B cell (primary cell): Measurements from ENCODE around the gene MPP1.

Source experiments
- EZH2 ChIP-seq: IDR thresholded peaks from 2 replicates; pipeline ENCODE4 v1.6.1; 2012; ENCODE audit warnings: borderline replicate concordance, low read depth, mild to moderate bottlenecking, moderate library complexity, low read length; ENCODE audit not compliant: insufficient read depth, poor library complexity, severe bottlenecking
- TF ChIP-seq, protein P1 (sequence below): fragments of 200-600 bp; IDR thresholded peaks from one replicate; pipeline ENCODE4 v1.8.0; 2022; ENCODE audit warnings: antibody characterized with exemption, mild to moderate bottlenecking

DNA sequence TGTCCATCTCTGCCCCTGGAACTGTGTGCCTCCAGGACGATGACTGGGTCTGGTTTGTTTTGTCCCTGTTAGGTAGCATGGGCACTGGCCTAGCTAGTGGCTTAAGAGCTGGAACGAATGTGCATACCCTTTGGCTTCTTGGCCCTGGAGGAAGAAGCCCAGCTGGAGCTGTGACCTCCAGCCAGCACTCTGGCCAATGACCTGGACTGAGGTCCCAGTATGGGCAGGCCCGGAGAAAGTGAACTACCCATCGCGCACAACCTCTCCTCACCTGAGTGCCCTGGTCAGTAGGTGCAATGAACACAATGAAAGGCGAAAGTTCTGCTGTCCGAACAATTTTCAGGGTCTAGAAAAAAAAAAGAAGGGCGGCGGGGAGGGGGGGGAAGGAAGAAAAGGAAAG lies 24.3 kb downstream of the MPP1 start:
- TF ChIP-seq, protein P1, sequence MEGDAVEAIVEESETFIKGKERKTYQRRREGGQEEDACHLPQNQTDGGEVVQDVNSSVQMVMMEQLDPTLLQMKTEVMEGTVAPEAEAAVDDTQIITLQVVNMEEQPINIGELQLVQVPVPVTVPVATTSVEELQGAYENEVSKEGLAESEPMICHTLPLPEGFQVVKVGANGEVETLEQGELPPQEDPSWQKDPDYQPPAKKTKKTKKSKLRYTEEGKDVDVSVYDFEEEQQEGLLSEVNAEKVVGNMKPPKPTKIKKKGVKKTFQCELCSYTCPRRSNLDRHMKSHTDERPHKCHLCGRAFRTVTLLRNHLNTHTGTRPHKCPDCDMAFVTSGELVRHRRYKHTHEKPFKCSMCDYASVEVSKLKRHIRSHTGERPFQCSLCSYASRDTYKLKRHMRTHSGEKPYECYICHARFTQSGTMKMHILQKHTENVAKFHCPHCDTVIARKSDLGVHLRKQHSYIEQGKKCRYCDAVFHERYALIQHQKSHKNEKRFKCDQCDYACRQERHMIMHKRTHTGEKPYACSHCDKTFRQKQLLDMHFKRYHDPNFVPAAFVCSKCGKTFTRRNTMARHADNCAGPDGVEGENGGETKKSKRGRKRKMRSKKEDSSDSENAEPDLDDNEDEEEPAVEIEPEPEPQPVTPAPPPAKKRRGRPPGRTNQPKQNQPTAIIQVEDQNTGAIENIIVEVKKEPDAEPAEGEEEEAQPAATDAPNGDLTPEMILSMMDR: no peak
- no peak for TF ChIP-seq EZH2
